ENCODE data around the gene ERN2. TPM values are rescaled to one million over a fixed set of nuclear protein-coding genes. Genes with fewer than 3 reads are reported as not detected.
A peak's percentile ranks its signal among the peaks of the same experiment; 100 is the strongest.

Gene ERN2
- total and polyA plus RNA-seq, 2 of the 13 experiments (the other 11 are each of a cell fraction or from before 2014, with no cell fraction given): 2.2 to 3.5 TPM

DNA sequence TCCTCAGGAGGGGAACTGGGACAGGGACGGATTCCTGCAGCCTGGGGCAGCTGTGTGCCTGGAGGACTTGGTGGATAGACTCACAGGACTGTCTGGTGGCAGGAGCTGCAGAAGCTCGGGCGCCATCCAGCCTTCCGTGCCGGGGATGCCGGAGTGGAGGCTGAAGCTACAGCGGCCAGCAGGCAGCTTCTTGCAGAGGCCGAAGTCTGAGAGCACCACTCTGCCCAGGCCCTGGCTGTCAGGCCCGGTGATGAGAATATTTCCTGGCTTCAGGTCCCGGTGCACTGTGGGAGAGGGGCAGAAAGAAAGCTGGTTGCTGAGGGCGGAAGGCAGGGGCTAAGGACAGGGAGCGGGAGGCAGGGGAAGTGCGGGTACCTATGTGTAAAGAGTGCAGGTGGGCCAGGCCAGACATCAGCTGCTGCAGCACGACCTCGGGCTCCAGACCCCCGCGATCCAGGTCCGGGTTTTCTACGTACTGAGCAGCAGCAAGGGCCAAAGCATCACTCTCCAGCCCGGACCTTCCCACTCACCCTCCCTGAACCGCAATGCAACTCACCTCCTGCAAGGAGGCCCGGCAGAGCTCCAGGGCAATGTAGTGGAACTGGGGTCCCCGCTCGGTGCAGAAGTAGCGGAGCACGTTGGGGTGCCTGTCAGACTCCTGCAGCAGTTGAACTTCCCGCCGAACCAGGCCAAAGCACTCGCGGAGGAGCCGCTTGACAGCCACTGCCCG, 18.2 kb downstream of the ERN2 start (continued):
- no peak for TF ChIP-seq U2AF2 (IDR thresholded peaks at IDR 0.05; ENCODE audit: low read depth, low read length)
- TF ChIP-seq, protein P1, sequence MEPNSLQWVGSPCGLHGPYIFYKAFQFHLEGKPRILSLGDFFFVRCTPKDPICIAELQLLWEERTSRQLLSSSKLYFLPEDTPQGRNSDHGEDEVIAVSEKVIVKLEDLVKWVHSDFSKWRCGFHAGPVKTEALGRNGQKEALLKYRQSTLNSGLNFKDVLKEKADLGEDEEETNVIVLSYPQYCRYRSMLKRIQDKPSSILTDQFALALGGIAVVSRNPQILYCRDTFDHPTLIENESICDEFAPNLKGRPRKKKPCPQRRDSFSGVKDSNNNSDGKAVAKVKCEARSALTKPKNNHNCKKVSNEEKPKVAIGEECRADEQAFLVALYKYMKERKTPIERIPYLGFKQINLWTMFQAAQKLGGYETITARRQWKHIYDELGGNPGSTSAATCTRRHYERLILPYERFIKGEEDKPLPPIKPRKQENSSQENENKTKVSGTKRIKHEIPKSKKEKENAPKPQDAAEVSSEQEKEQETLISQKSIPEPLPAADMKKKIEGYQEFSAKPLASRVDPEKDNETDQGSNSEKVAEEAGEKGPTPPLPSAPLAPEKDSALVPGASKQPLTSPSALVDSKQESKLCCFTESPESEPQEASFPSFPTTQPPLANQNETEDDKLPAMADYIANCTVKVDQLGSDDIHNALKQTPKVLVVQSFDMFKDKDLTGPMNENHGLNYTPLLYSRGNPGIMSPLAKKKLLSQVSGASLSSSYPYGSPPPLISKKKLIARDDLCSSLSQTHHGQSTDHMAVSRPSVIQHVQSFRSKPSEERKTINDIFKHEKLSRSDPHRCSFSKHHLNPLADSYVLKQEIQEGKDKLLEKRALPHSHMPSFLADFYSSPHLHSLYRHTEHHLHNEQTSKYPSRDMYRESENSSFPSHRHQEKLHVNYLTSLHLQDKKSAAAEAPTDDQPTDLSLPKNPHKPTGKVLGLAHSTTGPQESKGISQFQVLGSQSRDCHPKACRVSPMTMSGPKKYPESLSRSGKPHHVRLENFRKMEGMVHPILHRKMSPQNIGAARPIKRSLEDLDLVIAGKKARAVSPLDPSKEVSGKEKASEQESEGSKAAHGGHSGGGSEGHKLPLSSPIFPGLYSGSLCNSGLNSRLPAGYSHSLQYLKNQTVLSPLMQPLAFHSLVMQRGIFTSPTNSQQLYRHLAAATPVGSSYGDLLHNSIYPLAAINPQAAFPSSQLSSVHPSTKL (CRISPR knock-in tag; IDR thresholded peaks at IDR 0.05): peak; percentile 59
- TF ChIP-seq ZNF253 (CRISPR knock-in tag; IDR thresholded peaks at IDR 0.05; ENCODE audit: borderline replicate concordance): no peak
- peak; percentile 90; the same call in 1 of the 2 replicates for TF ChIP-seq ZNF292 (CRISPR knock-in tag; IDR thresholded peaks at IDR 0.05; ENCODE audit: borderline replicate concordance, low read depth)
- no peak for TF ChIP-seq ZNF264 (CRISPR knock-in tag; IDR thresholded peaks at IDR 0.05)
- TF ChIP-seq, protein P2, sequence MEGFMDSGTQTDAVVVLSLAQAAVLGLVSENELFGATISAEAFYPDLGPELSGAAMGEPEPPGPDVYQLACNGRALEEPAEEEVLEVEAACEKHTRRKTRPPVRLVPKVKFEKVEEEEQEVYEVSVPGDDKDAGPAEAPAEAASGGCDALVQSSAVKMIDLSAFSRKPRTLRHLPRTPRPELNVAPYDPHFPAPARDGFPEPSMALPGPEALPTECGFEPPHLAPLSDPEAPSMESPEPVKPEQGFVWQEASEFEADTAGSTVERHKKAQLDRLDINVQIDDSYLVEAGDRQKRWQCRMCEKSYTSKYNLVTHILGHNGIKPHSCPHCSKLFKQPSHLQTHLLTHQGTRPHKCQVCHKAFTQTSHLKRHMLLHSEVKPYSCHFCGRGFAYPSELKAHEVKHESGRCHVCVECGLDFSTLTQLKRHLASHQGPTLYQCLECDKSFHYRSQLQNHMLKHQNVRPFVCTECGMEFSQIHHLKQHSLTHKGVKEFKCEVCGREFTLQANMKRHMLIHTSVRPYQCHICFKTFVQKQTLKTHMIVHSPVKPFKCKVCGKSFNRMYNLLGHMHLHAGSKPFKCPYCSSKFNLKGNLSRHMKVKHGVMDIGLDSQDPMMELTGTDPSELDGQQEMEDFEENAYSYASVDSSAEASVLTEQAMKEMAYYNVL (CRISPR knock-in tag; IDR thresholded peaks at IDR 0.05; ENCODE audit: borderline replicate concordance): peak; percentile 73; the same call in 1 of the 2 replicates
- TF ChIP-seq, protein P3, sequence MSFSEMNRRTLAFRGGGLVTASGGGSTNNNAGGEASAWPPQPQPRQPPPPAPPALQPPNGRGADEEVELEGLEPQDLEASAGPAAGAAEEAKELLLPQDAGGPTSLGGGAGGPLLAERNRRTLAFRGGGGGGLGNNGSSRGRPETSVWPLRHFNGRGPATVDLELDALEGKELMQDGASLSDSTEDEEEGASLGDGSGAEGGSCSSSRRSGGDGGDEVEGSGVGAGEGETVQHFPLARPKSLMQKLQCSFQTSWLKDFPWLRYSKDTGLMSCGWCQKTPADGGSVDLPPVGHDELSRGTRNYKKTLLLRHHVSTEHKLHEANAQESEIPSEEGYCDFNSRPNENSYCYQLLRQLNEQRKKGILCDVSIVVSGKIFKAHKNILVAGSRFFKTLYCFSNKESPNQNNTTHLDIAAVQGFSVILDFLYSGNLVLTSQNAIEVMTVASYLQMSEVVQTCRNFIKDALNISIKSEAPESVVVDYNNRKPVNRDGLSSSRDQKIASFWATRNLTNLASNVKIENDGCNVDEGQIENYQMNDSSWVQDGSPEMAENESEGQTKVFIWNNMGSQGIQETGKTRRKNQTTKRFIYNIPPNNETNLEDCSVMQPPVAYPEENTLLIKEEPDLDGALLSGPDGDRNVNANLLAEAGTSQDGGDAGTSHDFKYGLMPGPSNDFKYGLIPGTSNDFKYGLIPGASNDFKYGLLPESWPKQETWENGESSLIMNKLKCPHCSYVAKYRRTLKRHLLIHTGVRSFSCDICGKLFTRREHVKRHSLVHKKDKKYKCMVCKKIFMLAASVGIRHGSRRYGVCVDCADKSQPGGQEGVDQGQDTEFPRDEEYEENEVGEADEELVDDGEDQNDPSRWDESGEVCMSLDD (CRISPR knock-in tag; IDR thresholded peaks at IDR 0.05; ENCODE audit: borderline replicate concordance): no peak
- TF ChIP-seq SMAD1 (CRISPR knock-in tag; IDR thresholded peaks at IDR 0.05; ENCODE audit: borderline replicate concordance, low read depth): no peak
- no peak for TF ChIP-seq GABPA (IDR thresholded peaks at IDR 0.05; ENCODE audit: low read depth, low read length)
- TF ChIP-seq GABPA (CRISPR knock-in tag; IDR thresholded peaks at IDR 0.05; ENCODE audit: low read depth): no peak
- TF ChIP-seq HIVEP1 (CRISPR knock-in tag; IDR thresholded peaks at IDR 0.05): peak; percentile 79
- TF ChIP-seq, protein P4, sequence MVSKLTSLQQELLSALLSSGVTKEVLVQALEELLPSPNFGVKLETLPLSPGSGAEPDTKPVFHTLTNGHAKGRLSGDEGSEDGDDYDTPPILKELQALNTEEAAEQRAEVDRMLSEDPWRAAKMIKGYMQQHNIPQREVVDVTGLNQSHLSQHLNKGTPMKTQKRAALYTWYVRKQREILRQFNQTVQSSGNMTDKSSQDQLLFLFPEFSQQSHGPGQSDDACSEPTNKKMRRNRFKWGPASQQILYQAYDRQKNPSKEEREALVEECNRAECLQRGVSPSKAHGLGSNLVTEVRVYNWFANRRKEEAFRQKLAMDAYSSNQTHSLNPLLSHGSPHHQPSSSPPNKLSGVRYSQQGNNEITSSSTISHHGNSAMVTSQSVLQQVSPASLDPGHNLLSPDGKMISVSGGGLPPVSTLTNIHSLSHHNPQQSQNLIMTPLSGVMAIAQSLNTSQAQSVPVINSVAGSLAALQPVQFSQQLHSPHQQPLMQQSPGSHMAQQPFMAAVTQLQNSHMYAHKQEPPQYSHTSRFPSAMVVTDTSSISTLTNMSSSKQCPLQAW (CRISPR knock-in tag; IDR thresholded peaks at IDR 0.05): 0 out of 2 replicates have a peak, but pooled peaks have one; percentile 16
- TF ChIP-seq ARID2 (CRISPR knock-in tag; IDR thresholded peaks at IDR 0.05; ENCODE audit: borderline replicate concordance): 0 out of 2 replicates have a peak, but pooled peaks have one; percentile 35
- TF ChIP-seq, protein P5, sequence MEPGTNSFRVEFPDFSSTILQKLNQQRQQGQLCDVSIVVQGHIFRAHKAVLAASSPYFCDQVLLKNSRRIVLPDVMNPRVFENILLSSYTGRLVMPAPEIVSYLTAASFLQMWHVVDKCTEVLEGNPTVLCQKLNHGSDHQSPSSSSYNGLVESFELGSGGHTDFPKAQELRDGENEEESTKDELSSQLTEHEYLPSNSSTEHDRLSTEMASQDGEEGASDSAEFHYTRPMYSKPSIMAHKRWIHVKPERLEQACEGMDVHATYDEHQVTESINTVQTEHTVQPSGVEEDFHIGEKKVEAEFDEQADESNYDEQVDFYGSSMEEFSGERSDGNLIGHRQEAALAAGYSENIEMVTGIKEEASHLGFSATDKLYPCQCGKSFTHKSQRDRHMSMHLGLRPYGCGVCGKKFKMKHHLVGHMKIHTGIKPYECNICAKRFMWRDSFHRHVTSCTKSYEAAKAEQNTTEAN (CRISPR knock-in tag; conservative IDR thresholded peaks at IDR 0.05): no peak

Measured in HepG2 (cell line).